A549 (cell line): Measurements from ENCODE around the gene FOXR1.

ENCODE experiments used
- CHD4 ChIP-seq: fragments of 200-600 bp; sonication (generic); IDR thresholded peaks from 2 replicates; pipeline ENCODE4 v1.6.1; 2016; ENCODE audit warnings: antibody characterized with exemption, mild to moderate bottlenecking, borderline replicate concordance
- CTCF ChIP-seq: fragments of >200 bp; sonication (Bioruptor Twin); formaldehyde crosslinking; IDR thresholded peaks from 3 replicates; pipeline ENCODE4 v1.5.1; 2016
- ELK1 ChIP-seq: fragments of 150-350 bp; IDR thresholded peaks from 2 replicates; pipeline ENCODE4 v1.6.1; 2014; ENCODE audit warnings: low read depth, mild to moderate bottlenecking, low read length
- HMGXB4 ChIP-seq: fragments of 250-450 bp; sonication (Bioruptor Pico); IDR thresholded peaks from 2 replicates; pipeline ENCODE4 v1.5.0; 2021; ENCODE audit warnings: mild to moderate bottlenecking, moderate library complexity, borderline replicate concordance
- MAX ChIP-seq: IDR thresholded peaks from 2 replicates; pipeline ENCODE4 v1.6.1; 2012
- NFE2L2 ChIP-seq: fragments of 150-350 bp; conservative IDR thresholded peaks from 2 replicates; pipeline ENCODE4 v1.6.1; 2014; ENCODE audit warnings: low read length
- NR3C1 ChIP-seq: fragments of >200 bp; sonication (Bioruptor Twin); formaldehyde crosslinking; IDR thresholded peaks from 3 replicates; pipeline ENCODE4 v1.6.1; 2017
- PBX3 ChIP-seq: IDR thresholded peaks from 2 replicates; pipeline ENCODE4 v1.6.1; 2012
- POLR2A ChIP-seq: IDR thresholded peaks from 2 replicates; pipeline ENCODE4 v1.6.1; 2012; ENCODE audit warnings: mild to moderate bottlenecking, low read length
- RAD21 ChIP-seq, 2 experiments: fragments of >200 bp in 1 of 2; sonication (Bioruptor Twin) in 1 of 2; formaldehyde crosslinking in 1 of 2; IDR thresholded peaks in 1 of 2; conservative IDR thresholded peaks in 1 of 2; 2 replicates in 1 of 2; 3 replicates in 1 of 2; pipeline ENCODE4 v1.6.1; 2012 to 2018; ENCODE audit warnings: inconsistent platforms in 1 of 2
- RCOR1 ChIP-seq: fragments of 150-350 bp; IDR thresholded peaks from 2 replicates; pipeline ENCODE4 v1.6.1; 2014; ENCODE audit warnings: antibody characterized with exemption, low read length, low read depth
- SREBF2 ChIP-seq: fragments of 450-650 bp; IDR thresholded peaks from 2 replicates; pipeline ENCODE4 v1.6.1; 2014; ENCODE audit warnings: mild to moderate bottlenecking, moderate library complexity
- ZFP36 ChIP-seq: fragments of 450-650 bp; IDR thresholded peaks from 2 replicates; pipeline ENCODE4 v1.6.1; 2014; ENCODE audit warnings: borderline replicate concordance; ENCODE audit not compliant: partially characterized antibody

- TF ChIP-seq CTCF, result no peak
- TF ChIP-seq RCOR1, result no peak
- no peak for TF ChIP-seq HMGXB4 (CRISPR knock-in tag)
- no peak for TF ChIP-seq POLR2A
- no peak for TF ChIP-seq NFE2L2
- TF ChIP-seq MAX, result no peak
- no peak for TF ChIP-seq ELK1
- no peak for TF ChIP-seq PBX3
- no peak for TF ChIP-seq RAD21 (conservative IDR thresholded peaks at IDR 0.05 in 1 of 2, IDR thresholded peaks at IDR 0.05 in 1 of 2)
- no peak for TF ChIP-seq SREBF2
- TF ChIP-seq NR3C1, result no peak
- no peak for TF ChIP-seq ZFP36
- TF ChIP-seq CHD4, result no peak
Observed at GRCh38 chr11:118923721-118924587, 47.6 kb upstream of the FOXR1 start.
